Measurements from ENCODE around the gene DTNA. TPM values are rescaled to one million over a fixed set of nuclear protein-coding genes. Genes with fewer than 3 reads are reported as not detected.

DTNA gene
- total RNA-seq, 1 donor: 10.1 TPM

- Histone ChIP-seq H3K79me2 (ENCODE audit: insufficient read depth, low read length) (no peaks in the 10 kb centered on the region), H3K27me3 (ENCODE audit: insufficient read depth, low read length) (no peaks in the 10 kb centered on the region), H3K27ac (ENCODE audit: low read depth, low read length) (no peak overlapping the region), H3K4me3 (ENCODE audit: insufficient read depth, low read length) (no peak overlapping the region), H2AFZ (ENCODE audit: low read length) (no peak overlapping the region), H3K9me3 (ENCODE audit: low read depth, low read length) (no peaks in the 10 kb centered on the region), H3K4me2 (ENCODE audit: insufficient read depth, low read length) (no peak overlapping the region), H3K4me1 (ENCODE audit: insufficient read depth, low read length) (no peaks in the 10 kb centered on the region), H3K36me3 (ENCODE audit: insufficient read depth, low read length) (no peaks in the 10 kb centered on the region), H4K20me1 (ENCODE audit: insufficient read depth, low read length) (no peaks in the 10 kb centered on the region)
- DNase-seq (ENCODE audit: insufficient read length, low spot score, missing footprints): no peak
- TF ChIP-seq CTCF (IDR thresholded peaks at IDR 0.05; ENCODE audit: extremely low read depth, low read depth, low read length): no peak
Observed at GRCh38 chr18:34816183-34816582, 106.1 kb downstream of the DTNA start.

- no peak for TF ChIP-seq CTCF (IDR thresholded peaks at IDR 0.05; ENCODE audit: extremely low read depth, low read depth, low read length)
- no peak overlapping the region for H2AFZ ChIP-seq (ENCODE audit: low read length)
- H3K79me2 ChIP-seq (ENCODE audit: insufficient read depth, low read length): no peaks in the 10 kb centered on the region
- no peak for DNase-seq (ENCODE audit: insufficient read length, low spot score, missing footprints)
- no peaks in the 10 kb centered on the region for H3K9me3 ChIP-seq (ENCODE audit: low read depth, low read length)
- no peaks in the 10 kb centered on the region for H4K20me1 ChIP-seq (ENCODE audit: insufficient read depth, low read length)
- no peak overlapping the region for H3K27ac ChIP-seq (ENCODE audit: low read depth, low read length)
- H3K4me1 ChIP-seq (ENCODE audit: insufficient read depth, low read length): no peaks in the 10 kb centered on the region
- H3K36me3 ChIP-seq (ENCODE audit: insufficient read depth, low read length): no peaks in the 10 kb centered on the region
- no peak overlapping the region for H3K4me2 ChIP-seq (ENCODE audit: insufficient read depth, low read length)
- H3K27me3 ChIP-seq (ENCODE audit: insufficient read depth, low read length): no peaks in the 10 kb centered on the region
- no peak overlapping the region for H3K4me3 ChIP-seq (ENCODE audit: insufficient read depth, low read length)
Observed at GRCh38 chr18:34817636-34818035, 107.5 kb downstream of the DTNA start.

- H3K4me3 ChIP-seq (ENCODE audit: insufficient read depth, low read length): no peak overlapping the region
- no peak for DNase-seq (ENCODE audit: insufficient read length, low spot score, missing footprints)
Observed at GRCh38 chr18:34818064-34818463, 108.0 kb downstream of the DTNA start.

More at GRCh38 chr18:34818064-34818463, 108.0 kb downstream of the DTNA start:
- Histone ChIP-seq H3K9me3 (ENCODE audit: low read depth, low read length) (no peaks in the 10 kb centered on the region), H3K27me3 (ENCODE audit: insufficient read depth, low read length) (no peaks in the 10 kb centered on the region), H2AFZ (ENCODE audit: low read length) (no peak overlapping the region), H3K79me2 (ENCODE audit: insufficient read depth, low read length) (no peaks in the 10 kb centered on the region), H3K4me2 (ENCODE audit: insufficient read depth, low read length) (no peak overlapping the region), H3K27ac (ENCODE audit: low read depth, low read length) (no peak overlapping the region), H3K36me3 (ENCODE audit: insufficient read depth, low read length) (no peaks in the 10 kb centered on the region), H3K4me1 (ENCODE audit: insufficient read depth, low read length) (no peaks in the 10 kb centered on the region), H4K20me1 (ENCODE audit: insufficient read depth, low read length) (no peaks in the 10 kb centered on the region)
- no peak for TF ChIP-seq CTCF (IDR thresholded peaks at IDR 0.05; ENCODE audit: extremely low read depth, low read depth, low read length)
